ENCODE data around the gene GPR149. TPM values are rescaled to one million over a fixed set of nuclear protein-coding genes. Genes with fewer than 3 reads are reported as not detected.

GPR149 gene
- total and polyA plus RNA-seq, 2 of the 8 experiments (the other 6 are each of a cell fraction or from before 2014, with no cell fraction given), result not detected

DNA sequence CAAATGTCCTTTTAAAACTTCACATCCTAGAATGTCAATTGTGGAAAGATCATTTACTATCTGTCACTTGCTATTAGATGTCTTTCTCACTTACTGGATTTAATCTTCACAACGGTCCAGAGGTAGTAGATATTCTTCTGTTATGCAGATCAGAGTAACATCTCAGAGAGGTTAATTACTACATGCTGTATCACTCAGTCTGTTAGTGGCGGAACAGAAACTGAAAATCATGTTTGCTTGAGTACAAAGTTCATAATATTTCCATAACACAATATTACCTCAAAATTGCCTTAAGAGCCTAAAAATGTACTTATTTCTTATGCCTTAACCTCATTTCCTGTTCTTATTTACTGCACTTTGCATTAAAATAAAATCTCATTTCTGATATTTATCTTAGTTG, 28.6 kb upstream of the GPR149 start:
- Histone ChIP-seq H3K4me3 (ENCODE audit: extremely low read depth in 1 of 4, insufficient read depth in 2 of 4, low read depth in 3 of 4, low read length in 4 of 4) (no peak overlapping the region), H2BK120ac (replicated peaks; ENCODE audit: low read depth, low read length) (no peak overlapping the region), H2AK5ac (ENCODE audit: low read depth, low read length) (no peak overlapping the region), H3K36me3 (ENCODE audit: control insufficient read depth in 2 of 4, insufficient read depth in 4 of 4, low read length in 3 of 4) (no peaks in the 10 kb centered on the region), H3K4ac (replicated peaks; ENCODE audit: insufficient read length, low read depth, low read length) (no peak overlapping the region), H4K91ac (replicated peaks; ENCODE audit: insufficient read length, low read length) (no peak overlapping the region), H4K8ac (ENCODE audit: extremely low read depth, insufficient read depth, low read length) (no peak overlapping the region), H4K20me1 (replicated peaks in 1 of 2; ENCODE audit: control insufficient read depth in 1 of 2, insufficient read depth in 2 of 2, low read length in 2 of 2) (no peaks in the 10 kb centered on the region), H3K4me2 (ENCODE audit: insufficient read depth in 1 of 2, low read depth in 2 of 2, low read length in 2 of 2) (no peak overlapping the region), H2BK5ac (ENCODE audit: low read depth, low read length) (no peak overlapping the region), H3K27ac (ENCODE audit: low read depth, low read length) (no peak overlapping the region), H2BK20ac (ENCODE audit: low read length) (no peak overlapping the region), H3K9ac (replicated peaks in 1 of 4; ENCODE audit: extremely low read depth in 1 of 4, low read depth in 3 of 4, low read length in 3 of 4) (no peak overlapping the region), H3K79me2 (ENCODE audit: control insufficient read depth in 1 of 2, insufficient read depth in 2 of 2, low read length in 2 of 2) (no peaks in the 10 kb centered on the region), H4K5ac (ENCODE audit: insufficient read length, low read depth, low read length) (no peak overlapping the region), H3K14ac (ENCODE audit: insufficient read length) (no peak overlapping the region), H3K23me2 (ENCODE audit: low read depth, low read length) (no peaks in the 10 kb centered on the region), H3K9me3 (ENCODE audit: insufficient read depth in 2 of 2, low read depth in 1 of 2, low read length in 1 of 2) (0 out of 4 replicates have a peak, but pooled peaks cover 0 to 3% of the 10 kb centered on the region in 2 experiments), H3K18ac (ENCODE audit: extremely low read depth, low read length) (no peak overlapping the region), H2BK15ac (ENCODE audit: low read length) (no peak overlapping the region), H3K79me1 (ENCODE audit: low read depth, low read length) (no peaks in the 10 kb centered on the region), H3K56ac (replicated peaks; ENCODE audit: insufficient read length, low read depth, low read length) (no peak overlapping the region), H2AFZ (ENCODE audit: low read length) (no peak overlapping the region), H3K23ac (ENCODE audit: insufficient read length) (no peak overlapping the region), H3K27me3 (replicated peaks in 1 of 4; ENCODE audit: control insufficient read depth in 3 of 4, extremely low read depth in 1 of 4, insufficient read depth in 3 of 4, low read length in 3 of 4) (no peaks in the 10 kb centered on the region), H2BK12ac (ENCODE audit: low read depth, low read length) (no peak overlapping the region), H3K4me1 (replicated peaks in 1 of 4; ENCODE audit: control insufficient read depth in 3 of 4, insufficient read depth in 4 of 4, low read length in 3 of 4) (no peaks in the 10 kb centered on the region)
- CTCF ChIA-PET (ENCODE audit: partially characterized antibody), result no interaction called here
- POLR2A ChIA-PET (ENCODE audit: partially characterized antibody), result no interaction called here
- DNase-seq (ENCODE audit: low read depth in 1 of 2, low spot score in 2 of 2) (no peak), FAIRE-seq (no peak)
- TF ChIP-seq TAF1 (IDR thresholded peaks at IDR 0.05; ENCODE audit: low read depth, low read length) (no peak), BCL11A (IDR thresholded peaks at IDR 0.05; ENCODE audit: low read depth in 2 of 2, low read length in 2 of 2) (no peak), POLR2AphosphoS5 (IDR thresholded peaks at IDR 0.05; ENCODE audit: low read depth, low read length) (no peak), ZNF274 (IDR thresholded peaks at IDR 0.05; ENCODE audit: borderline replicate concordance, extremely low read depth, low read length) (no peak)
- 97% methylated on average over 2 of the region's 2 CpGs; no CpG with 5 or more reads in 1 of the 2 experiments for whole genome bisulfite sequencing, 2 experiments (ENCODE audit: extremely low coverage in 1 of 2, insufficient coverage in 1 of 2, insufficient read length in 1 of 2, insufficient replicate concordance in 2 of 2, low coverage in 1 of 2, low lambda C conversion rate in 2 of 2, missing lambda C conversion rate in 1 of 2)

All from H1 (cell line).